ENCODE data around the gene EMD. TPM values are rescaled to one million over a fixed set of nuclear protein-coding genes. Genes with fewer than 3 reads are reported as not detected.

EMD gene
- polyA plus RNA-seq, 1 of the 3 experiments (the other 2 are of a cell fraction) = 68.0 TPM

DNA sequence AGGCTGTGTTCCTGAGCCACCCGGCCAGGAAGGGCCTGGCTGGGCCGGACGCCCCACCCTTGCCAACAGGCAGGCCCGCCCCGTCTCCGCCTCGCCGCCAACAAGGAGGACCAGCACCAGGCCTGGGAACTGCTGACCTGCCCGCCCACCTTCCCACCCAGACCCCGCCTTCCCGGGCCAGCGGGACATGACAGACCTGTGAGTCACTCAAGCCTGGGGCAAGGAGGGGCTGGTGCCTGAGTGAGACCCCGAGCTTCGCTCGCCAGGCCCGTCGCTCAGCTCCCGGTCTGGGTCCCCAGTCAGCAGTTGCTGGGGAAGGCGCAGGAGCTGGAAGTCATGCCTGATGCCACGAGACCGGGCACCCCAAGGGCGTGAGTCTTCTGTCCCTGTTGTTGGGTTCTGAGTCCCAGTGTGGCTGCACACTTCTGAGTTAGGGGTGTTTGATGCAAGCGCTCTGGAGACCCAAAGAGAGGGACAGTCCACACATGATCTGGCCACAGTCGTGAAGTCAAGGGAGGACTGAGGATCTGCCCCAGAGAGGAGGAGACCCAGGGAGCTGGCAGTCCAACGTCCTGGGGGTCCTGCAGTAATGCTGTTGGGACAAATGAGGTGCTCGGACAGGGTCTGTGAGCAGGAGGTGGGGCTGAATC lies 30.3 kb downstream of the EMD start, which contains the start of gene DNASE1L1 (continued):
- TF ChIP-seq JUND (IDR thresholded peaks at IDR 0.05) = peak; percentile 72
- TF ChIP-seq FOXM1 (IDR thresholded peaks at IDR 0.05; ENCODE audit: low read depth) = no peak
- TF ChIP-seq USF1 (IDR thresholded peaks at IDR 0.05; ENCODE audit: borderline replicate concordance, low read depth) = no peak
- TF ChIP-seq IRF3 (IDR thresholded peaks at IDR 0.05; ENCODE audit: low read depth, low read length) = no peak
- no peak for TF ChIP-seq RAD21 (IDR thresholded peaks at IDR 0.05; ENCODE audit: low read length)
- TF ChIP-seq MXI1 (IDR thresholded peaks at IDR 0.05; ENCODE audit: low read depth, low read length) = no peak
- TF ChIP-seq MEF2A (IDR thresholded peaks at IDR 0.05; ENCODE audit: borderline replicate concordance, low read depth) = no peak

- H3K27me3 ChIP-seq (ENCODE audit: insufficient read depth) = no peaks in the 10 kb centered on the region; the same call in 1 of the 2 replicates
- H3K4me2 ChIP-seq = peak overlapping the region; percentile 79
- TF ChIP-seq JUND (IDR thresholded peaks at IDR 0.05) (no peak), MXI1 (IDR thresholded peaks at IDR 0.05; ENCODE audit: low read depth, low read length) (no peak; the same call in 1 of the 2 replicates), USF1 (IDR thresholded peaks at IDR 0.05; ENCODE audit: borderline replicate concordance, low read depth) (peak; percentile 46; the same call in 1 of the 2 replicates)
- TF ChIP-seq, protein P1, sequence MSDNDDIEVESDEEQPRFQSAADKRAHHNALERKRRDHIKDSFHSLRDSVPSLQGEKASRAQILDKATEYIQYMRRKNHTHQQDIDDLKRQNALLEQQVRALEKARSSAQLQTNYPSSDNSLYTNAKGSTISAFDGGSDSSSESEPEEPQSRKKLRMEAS (IDR thresholded peaks at IDR 0.05; ENCODE audit: low read depth) = 0 out of 2 replicates have a peak, but pooled peaks have one; percentile 7
- H3K27ac ChIP-seq (ENCODE audit: low read depth in 2 of 2, low read length in 1 of 2) = peak overlapping the region; percentile 69 to 70; a peak in 3 of 4 replicates
- 0 out of 2 replicates have a peak overlapping the region, but pooled peaks have one; percentile 24 for H2AFZ ChIP-seq (ENCODE audit: low read depth)
- peak; percentile 81 for DNase-seq
- no peaks in the 10 kb centered on the region for H3K36me3 ChIP-seq (replicated peaks in 1 of 2; ENCODE audit: control insufficient read depth in 1 of 2, insufficient read depth in 2 of 2, low read length in 1 of 2)
- peak overlapping the region; percentile 74 for H3K9ac ChIP-seq
- peak overlapping the region; percentile 57 to 63 for H3K4me3 ChIP-seq (ENCODE audit: low read depth in 2 of 2, low read length in 1 of 2)
- H3K9me2 ChIP-seq = no peaks in the 10 kb centered on the region
- ChIA-PET POLR2A (interaction anchor here (1.0 to 5.0 kb wide), 5 partner anchors 9 to 24 kb away, joined by 3 to 25 read pairs (median 4); partner anchors contain the start of gene RPL10), CTCF (interaction anchor here (1.5 kb wide), 1 partner anchor 116 kb away, joined by 4 read pairs; no protein-coding TSS in a partner anchor)
- H3F3A ChIP-seq (replicated peaks; ENCODE audit: insufficient read depth) = no peaks in the 10 kb centered on the region
- H3K79me2 ChIP-seq (ENCODE audit: insufficient read depth) = peaks cover 21% of the 10 kb centered on the region
- H4K20me1 ChIP-seq (ENCODE audit: insufficient read depth) = no peaks in the 10 kb centered on the region
- no peaks in the 10 kb centered on the region for H3K9me3 ChIP-seq
- whole genome bisulfite sequencing (ENCODE audit: low lambda C conversion rate) = 4% methylated on average over 17 of the region's 29 CpGs
- H3K4me1 ChIP-seq (ENCODE audit: control insufficient read depth in 1 of 2, insufficient read depth in 2 of 2, low read depth in 1 of 2, low read length in 1 of 2) = peaks cover 4 to 12% of the 10 kb centered on the region in 2 experiments; a peak in 1 of 4 replicates
These were observed 32.9 kb downstream of the EMD start for GRCh38 chrX:154411981-154412340.

DNA sequence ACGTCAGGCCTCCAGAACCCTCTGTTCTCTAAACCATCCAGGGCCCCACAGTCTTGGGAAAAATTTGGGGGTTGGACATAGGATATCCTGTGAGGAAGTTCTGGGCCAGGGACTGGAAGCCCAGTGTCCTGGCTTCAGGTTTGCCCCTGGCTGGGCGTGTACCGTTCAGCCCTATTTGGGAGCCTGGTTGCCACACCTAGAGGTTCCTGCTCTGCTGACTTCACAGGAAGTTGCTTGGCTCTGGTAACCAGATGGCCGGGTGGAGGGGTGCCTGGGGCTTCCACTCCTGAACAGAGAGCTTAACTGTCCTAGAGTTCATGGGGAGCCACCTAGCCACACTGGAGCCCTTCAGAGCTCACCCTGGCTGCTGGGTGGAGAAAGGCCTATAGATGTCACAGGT lies 33.4 kb downstream of the EMD start:
- Histone ChIP-seq H3K27ac (ENCODE audit: low read depth in 2 of 2, low read length in 1 of 2) (peak overlapping the region; percentile 69 to 70; a peak in 2 of 4 replicates), H3K36me3 (replicated peaks in 1 of 2; ENCODE audit: control insufficient read depth in 1 of 2, insufficient read depth in 2 of 2, low read length in 1 of 2) (no peaks in the 10 kb centered on the region), H3K27me3 (ENCODE audit: insufficient read depth) (no peaks in the 10 kb centered on the region; the same call in 1 of the 2 replicates), H3K9ac (peak overlapping the region; percentile 74; the same call in 1 of the 2 replicates), H3K79me2 (ENCODE audit: insufficient read depth) (peaks cover 21% of the 10 kb centered on the region), H2AFZ (ENCODE audit: low read depth) (no peak overlapping the region), H3F3A (replicated peaks; ENCODE audit: insufficient read depth) (no peaks in the 10 kb centered on the region), H3K4me1 (ENCODE audit: control insufficient read depth in 1 of 2, insufficient read depth in 2 of 2, low read depth in 1 of 2, low read length in 1 of 2) (peaks cover 4 to 12% of the 10 kb centered on the region in 2 experiments; a peak in 1 of 4 replicates), H3K9me3 (no peaks in the 10 kb centered on the region), H3K4me2 (peak overlapping the region; percentile 79), H3K9me2 (no peaks in the 10 kb centered on the region), H4K20me1 (ENCODE audit: insufficient read depth) (no peaks in the 10 kb centered on the region), H3K4me3 (ENCODE audit: low read depth in 2 of 2, low read length in 1 of 2) (peak overlapping the region; percentile 57 to 63)
- POLR2A ChIA-PET = interaction anchor here (0.8 to 5.0 kb wide), 6 partner anchors 8 to 23 kb away, joined by 3 to 25 read pairs (median 4); partner anchors contain the start of genes ATP6AP1 and RPL10
- WGBS (ENCODE audit: low lambda C conversion rate) = 20% methylated on average over 3 of the region's 4 CpGs
- CTCF ChIA-PET = interaction anchor here (1.5 kb wide), 1 partner anchor 115 kb away, joined by 4 read pairs; no protein-coding TSS in a partner anchor
- peak; percentile 57 for DNase-seq
- TF ChIP-seq ZBTB33 (IDR thresholded peaks at IDR 0.05; ENCODE audit: borderline replicate concordance, low read depth) (no peak), MXI1 (IDR thresholded peaks at IDR 0.05; ENCODE audit: low read depth, low read length) (no peak), GATA2 (CRISPR knock-in tag; IDR thresholded peaks at IDR 0.05) (no peak), SIN3A (IDR thresholded peaks at IDR 0.05; ENCODE audit: borderline replicate concordance, low read depth, low read length) (no peak), SMC3 (IDR thresholded peaks at IDR 0.05; ENCODE audit: low read depth, low read length) (no peak), USF1 (IDR thresholded peaks at IDR 0.05; ENCODE audit: borderline replicate concordance, low read depth) (no peak), RCOR1 (IDR thresholded peaks at IDR 0.05; ENCODE audit: low read length) (no peak)
- TF ChIP-seq, protein P2, sequence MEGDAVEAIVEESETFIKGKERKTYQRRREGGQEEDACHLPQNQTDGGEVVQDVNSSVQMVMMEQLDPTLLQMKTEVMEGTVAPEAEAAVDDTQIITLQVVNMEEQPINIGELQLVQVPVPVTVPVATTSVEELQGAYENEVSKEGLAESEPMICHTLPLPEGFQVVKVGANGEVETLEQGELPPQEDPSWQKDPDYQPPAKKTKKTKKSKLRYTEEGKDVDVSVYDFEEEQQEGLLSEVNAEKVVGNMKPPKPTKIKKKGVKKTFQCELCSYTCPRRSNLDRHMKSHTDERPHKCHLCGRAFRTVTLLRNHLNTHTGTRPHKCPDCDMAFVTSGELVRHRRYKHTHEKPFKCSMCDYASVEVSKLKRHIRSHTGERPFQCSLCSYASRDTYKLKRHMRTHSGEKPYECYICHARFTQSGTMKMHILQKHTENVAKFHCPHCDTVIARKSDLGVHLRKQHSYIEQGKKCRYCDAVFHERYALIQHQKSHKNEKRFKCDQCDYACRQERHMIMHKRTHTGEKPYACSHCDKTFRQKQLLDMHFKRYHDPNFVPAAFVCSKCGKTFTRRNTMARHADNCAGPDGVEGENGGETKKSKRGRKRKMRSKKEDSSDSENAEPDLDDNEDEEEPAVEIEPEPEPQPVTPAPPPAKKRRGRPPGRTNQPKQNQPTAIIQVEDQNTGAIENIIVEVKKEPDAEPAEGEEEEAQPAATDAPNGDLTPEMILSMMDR (IDR thresholded peaks at IDR 0.05) = no peak
